Esophagus muscularis mucosa (tissue), 4 donors: ENCODE data around the gene MGLL. TPM values are rescaled to one million over a fixed set of nuclear protein-coding genes. Genes with fewer than 3 reads are reported as not detected.

ENCODE experiments used
- DNase-seq: peaks from one replicate; pipeline ENCODE4 v3.0.0-alpha.2; 2017; ENCODE audit errors: extremely low spot score
- H3K27ac ChIP-seq, 4 donors: fragments of 200-600 bp; sonication (generic); replicated peaks in 1 of 4; 1 replicate in 3 of 4; 2 replicates in 1 of 4; pipeline ENCODE4 v1.5.1; 2016 to 2019; ENCODE audit warnings: mild to moderate bottlenecking in 1 of 4
- H3K27me3 ChIP-seq, 4 donors: fragments of 200-600 bp; sonication (generic); one replicate each; pipeline versions ENCODE4 v1.5.1 to v1.6.0; 2016 to 2019
- H3K36me3 ChIP-seq, 4 donors: fragments of 200-600 bp; sonication (generic); one replicate each; pipeline ENCODE4 v1.5.1; 2016 to 2019
- H3K4me1 ChIP-seq, 4 donors: fragments of 200-600 bp; sonication (generic); one replicate each; pipeline ENCODE4 v1.5.1; 2016 to 2019
- H3K4me3 ChIP-seq, 4 donors: fragments of 200-600 bp; sonication (generic); 1 replicate in 2 of 4; 2 replicates in 2 of 4; pipeline ENCODE4 v1.5.1; 2016 to 2019; ENCODE audit warnings: mild to moderate bottlenecking in 4 of 4, moderate library complexity in 1 of 4
- H3K9me3 ChIP-seq, 4 donors: fragments of 200-600 bp; sonication (generic); 1 replicate in 3 of 4; 2 replicates in 1 of 4; pipeline ENCODE4 v1.5.1; 2016 to 2019
- CTCF ChIP-seq, 3 experiments: fragments of 200-600 bp in 2 of 3; fragments of 450-650 bp in 1 of 3; sonication (generic) in 2 of 3; IDR thresholded peaks; one replicate each; pipeline ENCODE4 v1.5.1; 2017 to 2019; ENCODE audit warnings: antibody characterized with exemption in 3 of 3, mild to moderate bottlenecking in 2 of 3, moderate library complexity in 1 of 3
- EP300 ChIP-seq: sonication (generic); formaldehyde crosslinking; IDR thresholded peaks from one replicate; pipeline ENCODE4 v1.6.1; 2017; ENCODE audit warnings: antibody characterized with exemption
- POLR2A ChIP-seq: fragments of 450-650 bp; IDR thresholded peaks from one replicate; pipeline ENCODE4 v1.6.1; 2017; ENCODE audit warnings: antibody characterized with exemption, moderate library complexity, mild to moderate bottlenecking, low read depth
- POLR2AphosphoS5 ChIP-seq, 2 donors: sonication (generic); formaldehyde crosslinking; IDR thresholded peaks; one replicate each; pipeline ENCODE4 v1.6.1; 2017; ENCODE audit warnings: antibody characterized with exemption in 2 of 2
- WGBS: methylation state at CpG from one replicate; pipeline ENCODE4 v1.1.5; 2018; 5-methylcytosine and 5-hydroxymethylcytosine counted together
- intact Hi-C: fragments of 100-400 bp; cut with DNase I; formaldehyde crosslinking; loops from one replicate; pipeline ENCODE4 v1.15.1; 2023
- total RNA-seq, 4 donors: library from RNA; depleted of rRNA; stranded (reverse); fragments of >200 nt; gene quantifications; one replicate each; pipeline versions ENCODE4 v1.1.0 to v1.2.1, GENCODE V29; 2016

The MGLL gene
- total RNA-seq, 4 donors from 2014 or later = 56.5 to 155 (median 80.7) TPM

- no peak for DNase-seq
- Histone ChIP-seq H3K27me3 (no peaks in the 10 kb centered on the region), H3K4me3 (no peak overlapping the region), H3K36me3 (peaks cover 0 to 6% (median 0%) of the 10 kb centered on the region in 4 donors), H3K27ac (no peak overlapping the region), H3K9me3 (no peaks in the 10 kb centered on the region), H3K4me1 (peaks cover 50 to 63% (median 53%) of the 10 kb centered on the region in 4 donors)
- WGBS = 87% methylated on average over 12 of the region's 12 CpGs
- intact Hi-C loops = no loop called here
- no peak for TF ChIP-seq CTCF (IDR thresholded peaks at IDR 0.05)
Measured at GRCh38 chr3:127731546-127732289, 90.6 kb downstream of the MGLL start.

GRCh38 chr3:127730666-127731295 lies 91.5 kb downstream of the MGLL start:
- H3K36me3 ChIP-seq = peaks cover 0 to 6% (median 0%) of the 10 kb centered on the region in 4 donors
- TF ChIP-seq POLR2AphosphoS5 (IDR thresholded peaks at IDR 0.05) (no peak), POLR2A (no peak), EP300 (no peak), CTCF (IDR thresholded peaks at IDR 0.05) (no peak)
- no peak overlapping the region for H3K4me3 ChIP-seq
- no peaks in the 10 kb centered on the region for H3K27me3 ChIP-seq
- intact Hi-C loops = no loop called here
- H3K4me1 ChIP-seq = peaks cover 40 to 53% (median 46%) of the 10 kb centered on the region in 4 donors
- DNase-seq = no peak
- no peaks in the 10 kb centered on the region for H3K9me3 ChIP-seq
- H3K27ac ChIP-seq = no peak overlapping the region
- WGBS = 81% methylated on average over 6 of the region's 6 CpGs

- 84% methylated on average over 8 of the region's 8 CpGs for WGBS
- intact Hi-C loops = no loop called here
- Histone ChIP-seq H3K9me3 (no peaks in the 10 kb centered on the region), H3K27ac (no peak overlapping the region), H3K4me3 (no peak overlapping the region), H3K4me1 (peaks cover 34 to 47% (median 40%) of the 10 kb centered on the region in 4 donors), H3K36me3 (peaks cover 0 to 6% (median 0%) of the 10 kb centered on the region in 4 donors), H3K27me3 (no peaks in the 10 kb centered on the region)
- DNase-seq = no peak
- TF ChIP-seq CTCF (IDR thresholded peaks at IDR 0.05) (no peak), EP300 (no peak), POLR2A (no peak), POLR2AphosphoS5 (IDR thresholded peaks at IDR 0.05) (no peak)
Measured at GRCh38 chr3:127730171-127730570, 92.1 kb downstream of the MGLL start.

- peaks cover 0 to 9% (median 0%) of the 10 kb centered on the region in 4 donors for H3K36me3 ChIP-seq
- H3K4me3 ChIP-seq = no peak overlapping the region
- H3K27me3 ChIP-seq = no peaks in the 10 kb centered on the region
- intact Hi-C loops = no loop called here
- DNase-seq = no peak
- H3K9me3 ChIP-seq = no peaks in the 10 kb centered on the region
- no peak overlapping the region for H3K27ac ChIP-seq
- peaks cover 28 to 42% (median 34%) of the 10 kb centered on the region in 4 donors for H3K4me1 ChIP-seq
- 81% methylated on average over 4 of the region's 4 CpGs for WGBS
- TF ChIP-seq CTCF (IDR thresholded peaks at IDR 0.05) = no peak
- TF ChIP-seq EP300 = no peak
- no peak for TF ChIP-seq POLR2AphosphoS5 (IDR thresholded peaks at IDR 0.05)
- TF ChIP-seq POLR2A = no peak
Measured at GRCh38 chr3:127729556-127730056, 92.7 kb downstream of the MGLL start.
